ENCODE measurements around the gene TGM5.

- TF ChIP-seq STAT1 (IDR thresholded peaks at IDR 0.05; ENCODE audit: unreplicated experiment) = no peak
- TF ChIP-seq, protein P1, sequence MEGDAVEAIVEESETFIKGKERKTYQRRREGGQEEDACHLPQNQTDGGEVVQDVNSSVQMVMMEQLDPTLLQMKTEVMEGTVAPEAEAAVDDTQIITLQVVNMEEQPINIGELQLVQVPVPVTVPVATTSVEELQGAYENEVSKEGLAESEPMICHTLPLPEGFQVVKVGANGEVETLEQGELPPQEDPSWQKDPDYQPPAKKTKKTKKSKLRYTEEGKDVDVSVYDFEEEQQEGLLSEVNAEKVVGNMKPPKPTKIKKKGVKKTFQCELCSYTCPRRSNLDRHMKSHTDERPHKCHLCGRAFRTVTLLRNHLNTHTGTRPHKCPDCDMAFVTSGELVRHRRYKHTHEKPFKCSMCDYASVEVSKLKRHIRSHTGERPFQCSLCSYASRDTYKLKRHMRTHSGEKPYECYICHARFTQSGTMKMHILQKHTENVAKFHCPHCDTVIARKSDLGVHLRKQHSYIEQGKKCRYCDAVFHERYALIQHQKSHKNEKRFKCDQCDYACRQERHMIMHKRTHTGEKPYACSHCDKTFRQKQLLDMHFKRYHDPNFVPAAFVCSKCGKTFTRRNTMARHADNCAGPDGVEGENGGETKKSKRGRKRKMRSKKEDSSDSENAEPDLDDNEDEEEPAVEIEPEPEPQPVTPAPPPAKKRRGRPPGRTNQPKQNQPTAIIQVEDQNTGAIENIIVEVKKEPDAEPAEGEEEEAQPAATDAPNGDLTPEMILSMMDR (conservative IDR thresholded peaks at IDR 0.05; ENCODE audit: low read depth in 2 of 2) = no peak
- TF ChIP-seq POLR2AphosphoS5 (IDR thresholded peaks at IDR 0.05; ENCODE audit: low read depth) = no peak
- TF ChIP-seq NANOG (IDR thresholded peaks at IDR 0.05; ENCODE audit: borderline replicate concordance) = no peak
Measured at GRCh38 chr15:43258781-43259180, 7.9 kb downstream of the TGM5 start.
